ENCODE data around the gene RPUSD2. TPM values are rescaled to one million over a fixed set of nuclear protein-coding genes. Genes with fewer than 3 reads are reported as not detected.
"Not testable (repeated sequence)": the region's sequence is repeated elsewhere in the genome, so short reads cannot be mapped to it uniquely, and the experiment has no call there.

RPUSD2 gene
- total RNA-seq, 4 donors from 2014 or later, result 8.7 to 13.5 (median 10.6) TPM

- DNase-seq (ENCODE audit: extremely low spot score), result no peak
- Histone ChIP-seq H3K4me3 (no peak overlapping the region), H3K36me3 (peaks cover 22 to 44% (median 36%) of the 10 kb centered on the region in 4 donors), H3K27ac (replicated peaks in 1 of 4) (no peak overlapping the region), H3K4me1 (peaks cover 6 to 15% (median 12%) of the 10 kb centered on the region in 4 donors), H3K27me3 (no peaks in the 10 kb centered on the region), H3K9me3 (no peaks in the 10 kb centered on the region)
- intact Hi-C loops (cut with DNase I), result no loop called here
- TF ChIP-seq POLR2A (IDR thresholded peaks at IDR 0.05; ENCODE audit: low read depth), result no peak
- TF ChIP-seq EP300 (IDR thresholded peaks at IDR 0.05), result no peak
- TF ChIP-seq POLR2AphosphoS5 (IDR thresholded peaks at IDR 0.05), result no peak
- TF ChIP-seq CTCF (IDR thresholded peaks at IDR 0.05), result no peak
These were observed 6.0 kb downstream of the RPUSD2 start for GRCh38 chr15:40575113-40575512.

GRCh38 chr15:40576914-40577313 lies 7.8 kb downstream of the RPUSD2 start:
- H3K4me3 ChIP-seq; H3K27me3 ChIP-seq; DNase-seq (ENCODE audit: extremely low spot score); H3K9me3 ChIP-seq; H3K4me1 ChIP-seq; H3K27ac ChIP-seq (replicated peaks in 1 of 4); intact Hi-C loops (cut with DNase I): not testable (repeated sequence)
- H3K36me3 ChIP-seq, result peaks cover 15 to 37% (median 31%) of the 10 kb centered on the region in 4 donors
- WGBS, result 98% methylated on average over 5 of the region's 5 CpGs

GRCh38 chr15:40578892-40579291 lies 9.8 kb downstream of the RPUSD2 start:
- no peaks in the 10 kb centered on the region for H3K4me1 ChIP-seq
- 67% methylated on average over 4 of the region's 4 CpGs for WGBS
- intact Hi-C loops (cut with DNase I), result no loop called here
- DNase-seq (ENCODE audit: extremely low spot score), result no peak
- H3K27me3 ChIP-seq, result no peaks in the 10 kb centered on the region
- H3K36me3 ChIP-seq, result peaks cover 8 to 17% (median 12%) of the 10 kb centered on the region in 4 donors
- no peak overlapping the region for H3K27ac ChIP-seq (replicated peaks in 1 of 4)
- no peaks in the 10 kb centered on the region for H3K9me3 ChIP-seq
- TF ChIP-seq POLR2A (IDR thresholded peaks at IDR 0.05; ENCODE audit: low read depth) (no peak), POLR2AphosphoS5 (IDR thresholded peaks at IDR 0.05) (no peak), EP300 (IDR thresholded peaks at IDR 0.05) (no peak), CTCF (IDR thresholded peaks at IDR 0.05) (no peak)
- H3K4me3 ChIP-seq, result no peak overlapping the region

DNA sequence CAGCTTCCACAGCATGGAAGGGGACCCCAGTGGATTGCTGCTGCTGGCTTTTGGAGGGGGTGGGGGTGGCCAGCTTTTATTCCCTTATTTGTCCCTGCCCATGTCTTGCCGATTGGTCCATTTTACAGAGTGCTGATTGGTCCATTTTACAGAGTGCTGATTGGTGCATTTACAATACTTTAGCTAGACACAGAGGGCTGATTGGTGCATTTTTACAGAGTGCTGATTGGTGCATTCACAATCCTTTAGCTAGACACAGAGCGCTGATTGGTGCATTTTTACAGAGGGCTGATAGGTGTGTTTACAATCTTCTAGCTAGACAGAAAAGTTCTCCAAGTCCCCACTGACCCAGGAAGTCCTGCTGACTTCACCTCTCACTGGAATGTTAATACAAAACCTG lies 12.7 kb downstream of the RPUSD2 start:
- WGBS, result 62% methylated on average over 2 of the region's 2 CpGs
- H3K27ac ChIP-seq (replicated peaks in 1 of 4); H3K9me3 ChIP-seq; H3K27me3 ChIP-seq; H3K4me1 ChIP-seq; H3K36me3 ChIP-seq; H3K4me3 ChIP-seq; DNase-seq (ENCODE audit: extremely low spot score); intact Hi-C loops (cut with DNase I): not testable (repeated sequence)

DNA sequence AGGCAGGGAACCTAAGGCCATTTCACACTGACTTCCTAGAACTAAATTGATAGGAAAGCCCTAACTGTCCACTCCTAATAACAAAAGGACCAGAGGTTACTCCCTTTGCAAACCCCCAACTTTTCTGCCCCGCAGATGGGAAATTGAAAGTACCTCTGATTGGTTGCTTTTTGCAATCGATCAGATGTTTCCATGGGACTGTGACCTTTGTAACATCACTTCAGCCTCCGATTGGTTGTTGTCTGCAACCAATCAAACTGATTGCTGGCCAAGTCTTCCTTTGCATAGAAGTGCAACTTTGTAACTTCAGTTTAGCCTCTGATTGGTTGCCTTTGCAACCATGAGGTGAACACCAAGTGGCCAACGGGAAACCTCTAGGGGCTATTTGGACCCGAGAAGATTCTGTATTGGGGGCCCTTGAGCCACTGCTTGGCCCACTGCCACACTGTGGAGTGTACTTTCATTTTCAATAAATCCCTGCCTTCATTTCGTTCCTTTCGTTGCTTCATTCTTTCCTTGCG lies 13.7 kb downstream of the RPUSD2 start:
- TF ChIP-seq EP300 (IDR thresholded peaks at IDR 0.05) (no peak), POLR2A (IDR thresholded peaks at IDR 0.05; ENCODE audit: low read depth) (no peak), CTCF (IDR thresholded peaks at IDR 0.05) (no peak), POLR2AphosphoS5 (IDR thresholded peaks at IDR 0.05) (no peak)
- WGBS, result 72% methylated on average over 8 of the region's 8 CpGs
- no peaks in the 10 kb centered on the region for H3K36me3 ChIP-seq
- H3K4me1 ChIP-seq, result no peaks in the 10 kb centered on the region
- H3K9me3 ChIP-seq, result no peaks in the 10 kb centered on the region
- no peak overlapping the region for H3K27ac ChIP-seq (replicated peaks in 1 of 4)
- peak overlapping the region; percentile 35 to 43 (median 41) for H3K4me3 ChIP-seq
- DNase-seq (ENCODE audit: extremely low spot score), result no peak
- H3K27me3 ChIP-seq, result no peaks in the 10 kb centered on the region
- intact Hi-C loops (cut with DNase I), result no loop called here

- intact Hi-C loops (cut with DNase I), result no loop called here
These were observed 15.1 kb downstream of the RPUSD2 start for GRCh38 chr15:40584191-40584590.

More at GRCh38 chr15:40584191-40584590, 15.1 kb downstream of the RPUSD2 start:
- H3K4me1 ChIP-seq, result no peaks in the 10 kb centered on the region
- 40% methylated on average over 2 of the region's 2 CpGs for WGBS
- H3K4me3 ChIP-seq, result no peak overlapping the region
- DNase-seq (ENCODE audit: extremely low spot score), result no peak
- no peaks in the 10 kb centered on the region for H3K27me3 ChIP-seq
- H3K27ac ChIP-seq (replicated peaks in 1 of 4), result no peak overlapping the region
- no peaks in the 10 kb centered on the region for H3K36me3 ChIP-seq
- TF ChIP-seq POLR2AphosphoS5 (IDR thresholded peaks at IDR 0.05) (no peak), EP300 (IDR thresholded peaks at IDR 0.05) (no peak), CTCF (IDR thresholded peaks at IDR 0.05) (no peak), POLR2A (IDR thresholded peaks at IDR 0.05; ENCODE audit: low read depth) (no peak)
- H3K9me3 ChIP-seq, result no peaks in the 10 kb centered on the region
